Colon (tissue), 2 donors: ENCODE measurements around the gene EZR.

Source experiments
- FAIRE-seq: peaks from 2 replicates; lab custom pipeline; 2012; peaks lifted over from hg19 to GRCh38; lab: Jason Lieb, UNC
- donor health status: control.
- donor health status: control.

Gene EZR

GRCh38 chr6:158725704-158726103, 93.5 kb downstream of the EZR start:
- no peak for FAIRE-seq

DNA sequence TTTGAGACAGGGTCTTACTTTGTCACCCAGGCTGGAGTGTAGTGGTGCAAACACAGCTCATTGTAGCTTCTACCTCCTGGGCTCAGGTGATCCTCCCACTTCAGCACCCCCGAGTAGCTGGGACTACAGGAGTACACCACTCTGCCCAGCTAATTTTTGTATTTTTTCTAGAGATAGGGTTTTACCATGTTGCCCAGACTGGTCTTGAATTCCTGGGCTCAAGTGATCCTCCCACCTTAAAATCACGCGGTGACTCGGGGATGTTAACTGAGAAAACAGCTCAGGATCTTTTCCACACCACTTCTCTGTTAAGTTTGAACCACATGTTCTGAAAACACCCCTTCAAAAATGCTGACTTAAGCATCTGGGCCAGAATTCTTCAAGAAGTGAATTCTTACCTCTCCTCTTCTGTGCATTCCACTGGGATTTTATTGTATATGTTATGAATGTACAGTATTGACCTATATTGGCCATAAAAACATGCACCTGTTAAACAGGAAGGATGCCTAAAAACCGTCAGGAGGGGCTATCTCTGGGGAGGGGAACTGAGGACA, 96.9 kb downstream of the EZR start:
- FAIRE-seq, result no peak

DNA sequence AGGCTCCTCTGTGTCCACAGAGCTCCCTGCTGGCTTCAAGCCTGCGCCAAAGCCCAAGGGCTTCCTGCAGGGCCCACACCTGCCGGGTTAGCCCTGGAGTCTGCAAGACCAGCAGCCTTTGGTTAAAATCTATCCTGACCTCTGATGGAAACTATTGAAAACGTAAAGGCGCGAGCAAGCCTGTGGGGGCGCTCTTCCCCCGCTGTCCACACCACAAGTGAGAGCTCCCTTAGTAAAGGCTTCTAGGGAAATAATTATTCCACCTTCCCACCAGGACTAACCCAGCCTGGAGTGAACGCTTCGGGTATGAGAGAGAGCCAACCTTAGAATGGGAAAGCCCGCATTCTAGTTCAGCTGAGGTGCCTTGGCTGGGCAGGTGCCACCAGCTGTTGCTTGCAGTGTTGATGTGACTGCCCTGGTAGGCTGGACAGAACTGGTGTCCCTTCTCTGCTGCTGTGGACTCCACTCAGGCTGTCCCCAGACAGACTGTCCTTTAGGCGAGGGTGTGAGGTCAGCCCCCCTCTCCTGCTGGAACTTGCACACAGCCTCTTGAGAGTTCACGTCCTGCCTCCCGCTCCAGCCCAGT, 100.6 kb downstream of the EZR start:
- no peak for FAIRE-seq

- no peak for FAIRE-seq
Observed at GRCh38 chr6:158717341-158718330, 101.5 kb downstream of the EZR start.
